ENCODE measurements around the gene HFE.
"Not testable (repeated sequence)": the region's sequence is repeated elsewhere in the genome, so short reads cannot be mapped to it uniquely, and the experiment has no call there.

Gene HFE

DNA sequence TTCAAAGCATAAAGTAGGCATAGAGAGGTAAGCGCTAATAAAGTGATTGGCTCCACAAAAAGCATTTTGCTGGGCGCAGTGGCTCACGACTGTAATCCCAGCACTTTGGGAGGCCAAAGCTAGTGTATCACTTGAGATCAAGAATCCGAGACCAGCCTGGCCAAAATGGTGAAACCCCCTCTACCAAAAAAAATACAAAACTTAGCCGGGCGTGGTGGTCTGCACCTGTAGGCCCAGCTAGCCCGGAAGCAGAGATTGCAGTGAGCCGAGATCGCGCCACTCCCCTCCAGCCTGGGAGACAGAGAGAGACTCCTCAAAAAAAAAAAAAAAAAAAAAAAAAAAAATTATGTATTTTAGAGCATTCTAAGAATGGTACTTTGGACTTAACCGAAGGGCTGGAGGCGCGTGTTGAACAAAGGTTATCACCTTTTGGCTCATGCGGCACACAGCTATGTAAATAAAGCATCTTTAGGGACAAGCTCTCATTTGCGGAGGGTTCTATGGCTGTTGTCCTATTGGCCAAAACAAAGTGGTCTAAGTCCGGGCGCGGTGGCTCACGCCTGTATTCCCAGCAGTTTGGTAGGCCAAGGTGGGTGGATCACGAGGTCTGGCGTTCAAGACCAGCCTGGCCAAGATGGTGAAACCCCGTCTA, 17.4 kb downstream of the HFE start:
- peak overlapping the region; percentile 48 for H3K4me3 ChIP-seq (ENCODE audit: low read length)
- no peak for DNase-seq (ENCODE audit: low read depth, low spot score)

DNA sequence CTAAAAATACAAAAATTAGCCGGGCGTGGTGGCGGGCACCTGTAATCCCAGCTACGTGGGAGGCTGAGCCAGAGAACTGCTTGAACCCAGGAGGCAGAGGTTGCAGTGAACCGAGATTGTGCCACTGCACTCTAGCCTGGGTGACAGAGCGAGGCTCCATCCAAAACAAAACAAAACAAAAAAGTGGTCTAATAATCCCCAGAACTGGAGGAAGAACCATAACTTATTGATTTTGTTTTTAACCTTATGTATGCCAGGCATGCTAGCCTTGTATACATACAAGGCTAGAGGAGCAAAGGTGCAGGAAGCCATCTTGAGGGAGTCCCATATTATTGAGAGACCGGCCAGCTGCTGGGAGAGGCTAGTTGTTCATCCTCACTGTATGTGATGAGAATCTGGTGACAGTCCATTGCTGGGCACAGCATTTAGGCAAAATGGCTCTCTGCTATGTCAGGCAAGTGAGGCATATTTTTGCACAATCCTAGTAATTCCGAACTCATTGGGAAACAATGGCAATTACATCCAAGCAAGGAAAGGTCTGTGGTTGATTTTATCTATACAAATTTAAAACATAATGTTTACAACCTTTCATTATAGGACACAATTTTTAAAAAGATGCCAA, 18.0 kb downstream of the HFE start:
- no peak for DNase-seq (ENCODE audit: low read depth, low spot score)
- no peak overlapping the region for H3K4me3 ChIP-seq (ENCODE audit: low read length)

DNA sequence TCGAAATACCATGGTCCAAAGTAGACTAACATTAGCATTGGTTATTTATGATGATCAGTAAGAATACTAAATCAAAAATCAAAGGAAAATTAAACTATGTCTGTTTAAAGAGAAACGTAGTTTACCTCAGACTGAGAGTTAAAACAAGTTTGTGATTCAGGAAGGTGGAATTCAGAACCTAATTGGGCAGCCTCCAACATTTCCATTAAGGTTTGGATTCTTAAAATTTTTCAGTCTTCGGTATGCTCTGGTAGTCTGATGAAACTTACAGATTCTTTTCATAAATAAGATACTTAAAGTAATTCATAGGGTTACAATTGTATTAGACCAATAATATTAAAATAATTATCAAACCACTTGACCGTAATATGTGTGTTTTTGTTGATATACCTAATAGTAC, 18.6 kb downstream of the HFE start:
- no peak for DNase-seq (ENCODE audit: low read depth, low spot score)
- H3K4me3 ChIP-seq (ENCODE audit: low read length) = no peak overlapping the region

DNA sequence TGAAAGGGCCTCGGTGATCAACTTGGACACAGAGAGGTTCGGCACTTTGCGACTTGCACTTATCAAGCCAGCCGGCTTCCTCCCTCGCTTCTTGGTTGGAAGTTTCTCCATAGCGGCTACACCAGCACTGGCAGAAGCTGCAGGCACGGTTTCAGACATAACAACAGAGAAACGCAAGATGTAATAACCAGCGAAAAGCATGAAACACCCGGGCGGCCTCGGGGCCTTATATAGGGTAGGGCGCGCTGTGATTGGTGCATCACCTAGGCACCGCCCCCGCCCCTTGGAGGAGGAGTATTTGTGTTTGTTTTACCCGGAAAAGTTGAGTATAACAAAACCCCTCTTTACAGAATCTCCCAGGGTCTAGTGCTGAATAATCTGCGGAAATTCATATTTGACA, 20.7 kb downstream of the HFE start:
- no peak for DNase-seq (ENCODE audit: low read depth, low spot score)
- H3K4me3 ChIP-seq (ENCODE audit: low read length) = no peak overlapping the region

DNA sequence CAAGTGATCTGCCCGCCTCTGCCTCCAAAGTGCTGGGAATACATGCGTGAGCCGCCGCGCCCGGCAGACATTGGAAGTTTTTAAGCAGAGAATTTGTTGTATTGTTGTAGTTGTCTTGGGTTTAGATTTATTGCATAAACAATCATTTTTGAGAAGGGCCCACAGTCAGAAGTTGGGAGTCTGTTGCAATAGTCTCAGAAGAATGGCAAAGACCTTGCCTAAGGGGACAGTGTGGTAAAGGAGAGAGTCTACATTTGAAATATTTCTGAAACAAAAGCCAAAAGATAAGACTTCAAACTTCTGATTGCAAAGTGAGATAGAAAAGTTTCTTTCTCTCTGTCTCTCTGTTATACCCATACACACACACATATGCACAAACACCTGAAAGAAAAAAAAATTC, 22.5 kb downstream of the HFE start:
- H3K4me3 ChIP-seq (ENCODE audit: low read length) = no peak overlapping the region

DNA sequence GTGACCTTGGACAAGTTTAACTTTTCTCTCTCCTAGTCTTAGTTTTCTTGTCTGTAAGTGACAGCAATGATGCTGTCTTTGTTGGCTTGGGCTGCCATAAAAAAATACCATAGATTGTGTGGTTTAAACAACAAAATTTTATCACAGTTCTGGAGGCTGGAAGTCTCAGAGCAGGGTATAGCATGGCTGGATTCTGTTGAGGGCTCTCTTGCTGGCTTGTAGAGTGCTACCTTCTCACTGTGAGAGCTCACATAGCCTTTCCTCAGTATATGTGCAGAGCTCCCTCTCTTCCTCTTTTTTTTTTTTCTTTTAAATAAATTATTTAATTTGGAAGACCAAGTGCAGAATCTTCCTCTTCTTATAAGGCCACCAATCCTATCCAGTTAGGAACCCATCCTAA, 26.3 kb downstream of the HFE start:
- DNase-seq (ENCODE audit: low read depth, low spot score) = no peak
- H3K4me3 ChIP-seq (ENCODE audit: low read length) = no peak overlapping the region

More for the DNA sequence above, 22.5 kb downstream of the HFE start:
- DNase-seq (ENCODE audit: low read depth, low spot score) = no peak

DNA sequence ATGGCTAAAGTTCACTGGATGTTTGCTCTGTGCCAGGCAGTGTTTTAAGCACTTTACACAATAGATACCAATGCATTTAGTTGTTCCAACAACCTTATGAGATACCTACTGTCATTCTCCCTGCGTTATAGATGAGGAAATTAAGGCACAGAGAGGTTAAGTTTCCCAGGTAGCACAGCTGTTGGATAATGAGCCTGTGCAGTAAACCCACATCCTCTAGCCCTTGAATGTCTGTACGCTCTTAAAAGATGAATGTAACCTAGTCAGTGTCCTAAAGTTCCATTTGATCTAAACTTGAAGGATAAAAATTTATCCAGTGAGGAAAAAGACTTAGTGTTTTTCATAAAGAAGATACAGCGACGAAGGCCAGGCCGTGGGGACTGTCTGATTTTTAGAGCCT, 28.0 kb downstream of the HFE start:
- DNase-seq (ENCODE audit: low read depth, low spot score) = peak; percentile 79
- no peak overlapping the region for H3K4me3 ChIP-seq (ENCODE audit: low read length)

DNA sequence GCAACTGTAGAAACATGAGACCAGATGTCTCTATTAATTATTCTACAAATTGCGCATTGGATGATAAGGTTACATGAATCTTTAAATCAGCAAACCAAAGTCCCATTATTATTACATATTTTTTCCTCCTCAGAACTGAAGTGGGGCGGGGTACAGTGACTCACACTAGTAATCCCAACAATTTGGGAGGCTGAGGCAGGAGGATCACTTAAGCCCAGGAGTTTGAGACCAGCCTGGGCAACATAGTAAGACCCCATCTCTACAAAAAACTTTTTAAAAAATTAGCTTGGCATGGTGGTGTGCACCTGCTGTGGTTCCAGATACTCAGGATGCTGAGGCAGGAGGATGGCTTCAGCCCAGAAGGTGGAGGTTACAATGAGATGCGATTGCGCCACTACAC, 29.0 kb downstream of the HFE start:
- no peak overlapping the region for H3K4me3 ChIP-seq (ENCODE audit: low read length)
- no peak for DNase-seq (ENCODE audit: low read depth, low spot score)

DNA sequence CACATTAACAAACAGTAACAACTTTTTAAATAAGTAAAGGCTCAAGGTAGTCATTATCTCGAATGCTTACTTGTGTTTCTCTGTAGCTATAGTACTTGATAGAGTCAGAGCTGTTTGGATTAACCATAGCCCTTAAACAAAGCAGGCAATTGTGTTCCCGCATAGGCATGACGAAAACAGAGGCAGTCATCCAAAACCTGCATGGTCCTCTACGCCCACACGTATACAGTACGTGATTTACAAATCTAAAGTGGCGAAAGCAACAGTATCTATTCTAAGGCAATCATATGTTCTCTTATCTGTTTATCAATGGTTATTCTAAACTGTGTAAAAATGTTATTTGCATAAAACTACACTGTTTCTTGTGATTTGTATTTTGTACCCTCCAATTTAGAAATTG, 31.8 kb downstream of the HFE start:
- no peak overlapping the region for H3K4me3 ChIP-seq (ENCODE audit: low read length)
- no peak for DNase-seq (ENCODE audit: low read depth, low spot score)

DNA sequence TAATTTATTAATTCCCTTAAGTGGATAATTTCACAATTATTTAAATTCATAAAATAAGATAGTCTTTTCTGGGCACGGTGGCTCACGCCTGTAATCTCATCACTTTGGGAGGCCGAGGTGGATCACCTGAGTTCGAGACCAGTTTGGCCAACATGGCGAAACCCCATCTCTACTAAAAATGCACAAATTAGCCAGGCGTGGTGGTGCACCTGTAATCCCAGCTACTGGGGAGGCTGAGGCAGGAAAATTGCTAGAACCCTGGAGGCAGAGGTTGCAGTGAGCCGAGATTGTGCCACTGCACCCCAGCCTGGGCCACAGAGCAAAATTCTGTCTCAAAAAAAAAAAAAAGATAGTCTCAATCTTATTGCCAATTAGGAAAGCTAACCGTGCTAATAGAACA, 32.9 kb downstream of the HFE start:
- not testable (repeated sequence) for DNase-seq (ENCODE audit: low read depth, low spot score); H3K4me3 ChIP-seq (ENCODE audit: low read length)

DNA sequence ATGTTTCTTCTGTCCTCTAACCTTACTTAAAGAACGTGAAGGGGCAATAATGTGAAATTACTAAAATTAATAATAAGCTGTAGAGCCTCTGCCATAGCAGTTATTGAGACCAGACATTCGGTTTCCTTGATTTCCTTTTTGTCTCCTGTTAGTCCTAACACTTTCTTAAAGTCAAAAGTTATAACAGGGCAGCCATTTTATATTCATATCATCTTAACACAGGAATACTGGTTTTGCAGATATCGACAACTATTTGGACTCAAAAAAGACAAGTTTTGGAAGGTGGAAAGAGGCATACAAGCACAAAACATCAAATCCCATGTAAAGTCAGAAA, 33.5 kb downstream of the HFE start:
- DNase-seq (ENCODE audit: low read depth, low spot score) = no peak
- H3K4me3 ChIP-seq (ENCODE audit: low read length) = no peak overlapping the region

DNA sequence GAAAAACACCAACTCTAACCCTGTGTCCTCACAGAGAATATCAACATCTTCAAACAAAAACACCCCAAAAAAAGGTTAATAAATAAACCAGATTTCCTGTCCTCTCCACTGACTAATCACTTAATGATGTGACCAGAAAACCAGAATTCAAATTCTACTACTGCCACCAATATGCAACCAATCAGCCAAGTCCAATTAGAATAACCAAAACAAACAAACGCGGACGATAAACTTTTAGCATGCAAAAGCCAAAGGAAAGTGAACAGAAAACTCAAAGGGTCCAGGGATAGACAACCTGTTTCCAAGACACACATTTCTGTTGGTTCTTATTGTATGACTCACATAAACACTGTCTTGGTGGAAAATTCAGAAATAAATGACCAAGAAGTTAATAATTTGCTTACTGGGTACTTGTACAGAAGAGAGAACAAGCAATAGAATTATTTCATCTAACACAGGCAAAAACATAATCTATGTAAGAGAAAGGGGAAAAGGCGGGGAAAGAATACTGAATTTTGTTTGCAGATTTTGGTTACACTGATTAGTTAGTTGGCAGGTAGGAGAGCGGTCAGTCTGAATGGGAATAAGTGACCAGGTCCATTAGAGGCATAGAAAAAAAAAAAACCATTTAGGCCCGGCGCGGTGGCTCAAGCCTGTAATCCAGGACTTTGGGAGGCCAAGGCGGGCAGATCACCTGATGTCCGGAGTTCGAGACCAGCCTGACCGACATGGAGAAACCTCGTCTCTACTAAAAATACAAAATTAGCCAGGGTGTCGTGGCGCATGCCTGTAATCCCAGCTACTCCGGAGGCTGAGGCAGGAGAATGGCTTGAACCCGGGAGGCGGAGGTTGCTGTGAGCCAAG, 34.1 kb downstream of the HFE start:
- no peak for DNase-seq (ENCODE audit: low read depth, low spot score)
- no peak overlapping the region for H3K4me3 ChIP-seq (ENCODE audit: low read length)

DNA sequence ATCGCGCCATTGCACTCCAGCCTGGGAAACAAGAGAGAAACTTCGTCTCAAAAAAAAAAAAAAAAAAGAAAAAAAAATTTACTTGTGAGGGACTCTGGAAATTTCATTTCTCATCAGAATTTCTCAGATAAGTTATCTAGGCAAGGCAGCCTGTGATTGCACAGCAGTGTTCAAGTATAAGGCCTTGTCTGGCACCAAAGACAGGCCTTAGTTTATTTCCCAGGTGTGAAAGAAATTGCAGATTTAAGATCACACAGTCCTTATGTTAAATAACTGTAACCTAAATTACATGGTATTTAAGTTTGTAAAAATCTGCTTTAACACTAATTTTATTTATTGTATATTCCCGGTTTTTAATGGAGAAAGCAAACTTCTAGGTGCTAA, 34.8 kb downstream of the HFE start:
- H3K4me3 ChIP-seq (ENCODE audit: low read length) = no peak overlapping the region
- DNase-seq (ENCODE audit: low read depth, low spot score) = no peak

DNA sequence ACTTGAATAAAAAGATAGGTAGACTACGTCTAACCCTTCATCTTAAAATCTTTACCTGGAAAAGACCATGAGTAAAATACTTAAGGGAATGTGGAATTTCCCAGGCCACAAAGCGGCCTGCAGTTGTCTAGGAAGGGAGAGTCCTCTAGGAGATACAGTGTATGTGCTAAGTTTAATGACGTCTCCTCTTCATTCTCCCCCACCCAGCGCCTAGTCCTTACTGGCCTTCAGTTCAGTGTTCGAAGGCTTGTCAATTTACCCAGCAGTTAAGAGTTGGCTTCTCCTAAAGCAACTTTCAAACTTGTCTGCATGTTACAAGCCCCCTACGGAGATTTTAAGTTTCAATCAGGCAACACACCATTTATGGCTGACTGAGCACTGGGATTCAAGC, 35.2 kb downstream of the HFE start:
- DNase-seq (ENCODE audit: low read depth, low spot score) = no peak
- peak overlapping the region; percentile 60 for H3K4me3 ChIP-seq (ENCODE audit: low read length)

DNA sequence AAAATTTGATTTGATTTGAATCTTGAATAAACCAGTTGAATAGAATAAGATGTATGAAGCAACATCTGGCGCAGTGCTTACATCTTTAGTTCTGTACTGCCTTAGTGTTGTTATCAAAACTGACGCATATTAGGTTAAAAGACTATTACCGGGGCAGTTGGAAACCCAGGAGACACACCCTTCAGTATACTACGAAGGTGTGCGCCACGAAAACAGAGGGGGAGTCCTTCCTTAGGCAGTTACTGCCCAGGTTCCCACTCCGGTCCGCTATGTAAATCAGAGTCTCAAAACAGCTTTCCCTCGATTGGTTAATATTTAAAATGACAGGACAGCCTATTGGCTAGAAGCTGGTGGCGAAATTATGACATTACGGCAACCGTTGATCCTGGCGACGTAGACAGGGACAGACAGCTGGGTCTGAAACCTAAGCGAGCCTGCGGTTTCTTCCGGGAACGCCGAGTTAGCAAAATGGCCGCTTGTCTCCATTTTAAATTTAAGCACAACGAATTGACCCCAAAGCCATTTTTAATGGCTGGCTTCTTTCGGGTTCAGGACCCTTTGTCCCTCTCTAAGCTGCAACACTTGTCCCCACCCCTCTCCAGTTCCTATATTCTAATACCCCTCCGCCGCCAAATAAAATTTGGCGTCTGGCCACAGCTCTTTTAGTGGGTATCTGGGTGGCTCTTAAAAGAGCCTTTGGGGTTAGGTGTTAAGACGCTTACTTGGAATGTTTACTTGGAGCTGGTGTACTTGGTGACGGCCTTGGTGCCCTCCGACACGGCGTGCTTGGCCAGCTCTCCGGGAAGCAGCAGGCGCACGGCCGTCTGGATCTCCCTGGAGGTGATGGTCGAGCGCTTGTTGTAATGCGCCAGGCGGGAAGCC, 35.8 kb downstream of the HFE start:
- DNase-seq (ENCODE audit: low read depth, low spot score) = peak; percentile 100
- peak overlapping the region; percentile 60 for H3K4me3 ChIP-seq (ENCODE audit: low read length)

DNA sequence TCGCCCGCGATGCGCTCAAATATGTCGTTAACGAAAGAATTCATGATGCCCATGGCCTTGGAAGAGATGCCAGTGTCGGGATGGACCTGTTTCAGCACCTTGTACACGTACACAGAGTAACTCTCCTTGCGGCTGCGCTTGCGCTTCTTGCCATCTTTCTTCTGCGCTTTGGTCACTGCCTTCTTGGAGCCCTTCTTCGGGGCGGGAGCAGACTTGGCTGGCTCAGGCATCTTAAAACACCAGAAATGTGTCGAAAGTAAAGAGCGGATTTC, 36.4 kb downstream of the HFE start:
- H3K4me3 ChIP-seq (ENCODE audit: low read length) = peak overlapping the region; percentile 60
- no peak for DNase-seq (ENCODE audit: low read depth, low spot score)

DNA sequence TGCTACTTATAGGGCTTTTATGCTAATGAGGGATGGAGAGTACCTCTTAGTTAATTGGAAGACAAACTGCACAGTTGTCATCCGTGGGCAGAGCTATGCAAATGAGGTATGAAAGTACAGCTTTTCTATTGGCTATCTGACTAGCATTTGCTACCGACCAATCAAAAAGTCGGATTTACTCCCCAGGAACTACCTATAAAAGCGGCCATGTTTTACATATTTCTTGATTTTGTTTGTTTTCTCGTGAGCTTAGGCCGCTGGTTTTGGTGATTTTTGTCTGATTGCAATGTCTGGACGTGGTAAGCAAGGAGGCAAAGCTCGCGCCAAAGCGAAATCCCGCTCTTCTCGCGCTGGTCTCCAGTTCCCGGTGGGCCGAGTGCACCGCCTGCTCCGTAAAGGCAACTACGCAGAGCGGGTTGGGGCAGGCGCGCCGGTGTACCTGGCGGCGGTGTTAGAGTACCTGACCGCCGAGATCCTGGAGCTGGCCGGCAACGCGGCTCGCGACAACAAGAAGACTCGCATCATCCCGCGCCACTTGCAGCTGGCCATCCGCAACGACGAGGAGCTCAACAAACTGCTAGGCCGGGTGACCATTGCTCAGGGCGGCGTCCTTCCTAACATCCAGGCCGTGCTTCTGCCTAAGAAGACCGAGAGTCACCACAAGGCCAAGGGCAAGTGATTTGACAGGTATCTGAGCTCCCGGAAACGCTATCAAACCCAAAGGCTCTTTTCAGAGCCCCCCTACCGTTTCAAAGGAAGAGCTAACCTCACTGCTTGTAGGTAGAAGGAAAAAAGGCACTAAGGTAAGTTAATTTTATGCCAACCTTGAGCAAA, 36.9 kb downstream of the HFE start:
- H3K4me3 ChIP-seq (ENCODE audit: low read length) = peak overlapping the region; percentile 71
- DNase-seq (ENCODE audit: low read depth, low spot score) = peak; percentile 99

DNA sequence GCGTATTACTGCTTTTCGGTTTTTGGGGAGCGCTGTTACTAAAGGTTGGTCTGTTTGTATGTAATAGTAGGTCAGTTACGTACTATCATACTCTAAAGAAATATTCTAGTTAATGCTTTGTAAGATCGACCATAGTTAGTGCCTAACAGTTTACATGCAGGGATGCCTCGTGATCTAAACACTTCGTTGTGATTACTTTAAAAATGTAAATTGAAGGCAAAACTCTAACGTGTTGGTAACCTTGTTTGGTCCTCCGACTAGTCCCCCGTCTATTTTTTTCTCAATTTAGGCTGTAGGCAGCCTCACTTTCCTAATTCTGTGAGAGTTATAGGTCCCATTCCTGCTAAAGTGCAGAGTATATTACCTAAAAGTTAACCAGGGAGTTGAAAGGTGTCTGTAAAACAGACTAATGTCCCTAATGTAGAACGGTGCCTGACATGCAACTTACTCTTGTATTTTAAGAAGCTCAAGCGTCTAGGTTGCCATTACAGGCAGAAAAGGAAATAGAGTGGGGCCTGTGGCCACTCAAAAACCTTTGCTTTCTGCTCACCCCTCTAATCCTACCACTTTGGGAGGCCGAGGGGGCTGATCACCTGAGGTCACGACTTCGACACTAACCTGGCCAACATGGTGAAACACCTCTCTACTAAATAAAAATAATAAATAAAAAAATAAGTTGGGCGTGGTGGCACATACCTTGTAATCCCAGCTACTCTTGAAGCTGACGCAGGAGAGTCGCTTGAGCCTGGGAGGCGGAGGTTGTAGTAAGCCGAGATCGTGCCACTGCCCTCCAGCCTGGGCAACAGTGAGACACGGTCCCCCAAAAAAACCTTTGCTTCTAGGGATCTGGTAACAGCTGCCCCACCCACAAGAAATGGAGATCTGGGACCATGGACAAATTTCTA, 37.8 kb downstream of the HFE start:
- peak; percentile 44 for DNase-seq (ENCODE audit: low read depth, low spot score)

More for the DNA sequence above, 37.8 kb downstream of the HFE start:
- peak overlapping the region; percentile 71 for H3K4me3 ChIP-seq (ENCODE audit: low read length)
